HEK293 (cell line): Measurements from ENCODE around the gene EPS8L3.

Experiments used
- CTCF ChIA-PET: fragments of 350-600 bp; formaldehyde crosslinking; extraction: SDS; loops from one replicate; lab custom pipeline; 2021; ENCODE audit warnings: antibody characterized with exemption; lab: Yijun Ruan, JAX
- POLR2A ChIA-PET: fragments of 300-600 bp; formaldehyde crosslinking; extraction: SDS; loops from one replicate; lab custom pipeline; 2020; ENCODE audit warnings: antibody characterized with exemption, inconsistent platforms; lab: Yijun Ruan, JAX
- H3K27ac ChIP-seq: fragments of 200-500 bp; sonication (Bioruptor generic); 2 replicates; pipeline ENCODE4 v1.5.1; 2014; ENCODE audit warnings: low read depth, low read length, control low read depth, inconsistent platforms; ENCODE audit errors: extremely low read depth
- H3K36me3 ChIP-seq, 2 experiments: fragments of 200-500 bp in 1 of 2; sonication (Bioruptor generic) in 1 of 2; 1 replicate in 1 of 2; 2 replicates in 1 of 2; pipeline ENCODE4 v1.5.1; 2014 to 2017; ENCODE audit warnings: inconsistent platforms in 2 of 2, low read length in 2 of 2; ENCODE audit not compliant: control insufficient read depth in 2 of 2, insufficient read depth in 1 of 2
- H3K4me1 ChIP-seq: fragments of 200-500 bp; sonication (Bioruptor generic); 2 replicates; pipeline ENCODE4 v1.5.1; 2014; ENCODE audit warnings: mild to moderate bottlenecking, low read length, inconsistent platforms; ENCODE audit not compliant: control insufficient read depth, insufficient read depth
- H3K4me3 ChIP-seq: 2 replicates; pipeline ENCODE4 v1.5.1; 2011; ENCODE audit warnings: low read depth, mild to moderate bottlenecking, control low read depth, low read length, moderate library complexity
- H3K9me3 ChIP-seq: fragments of 200-500 bp; sonication (Bioruptor generic); 2 replicates; pipeline ENCODE4 v1.5.1; 2014; ENCODE audit warnings: low read depth, low read length, inconsistent platforms; ENCODE audit not compliant: control insufficient read depth, insufficient read depth
- EGR2 ChIP-seq: fragments of 450-650 bp; formaldehyde crosslinking; IDR thresholded peaks from 2 replicates; pipeline ENCODE4 v1.5.1; 2016; ENCODE audit warnings: low read depth, missing biosample characterization, missing genetic modification characterization
- IKZF3 ChIP-seq: fragments of 450-650 bp; IDR thresholded peaks from 2 replicates; pipeline ENCODE4 v1.5.0; 2018; ENCODE audit warnings: missing biosample characterization, mild to moderate bottlenecking, missing genetic modification characterization, moderate library complexity
- TRIM28 ChIP-seq: IDR thresholded peaks from 2 replicates; pipeline ENCODE4 v1.6.1; 2011; ENCODE audit warnings: low read length, control low read depth, borderline replicate concordance
- ZBTB17 ChIP-seq: fragments of 450-650 bp; formaldehyde crosslinking; IDR thresholded peaks from 2 replicates; pipeline ENCODE4 v1.5.1; 2016; ENCODE audit warnings: missing biosample characterization, missing genetic modification characterization
- ZNF133 ChIP-seq: fragments of 450-650 bp; formaldehyde crosslinking; IDR thresholded peaks from 2 replicates; pipeline ENCODE4 v1.5.1; 2016; ENCODE audit warnings: missing biosample characterization, missing genetic modification characterization
- ZNF223 ChIP-seq: fragments of 450-650 bp; formaldehyde crosslinking; IDR thresholded peaks from 2 replicates; pipeline ENCODE4 v1.5.1; 2016; ENCODE audit warnings: missing biosample characterization, missing genetic modification characterization
- ZNF324 ChIP-seq: fragments of 450-650 bp; formaldehyde crosslinking; IDR thresholded peaks from 2 replicates; pipeline ENCODE4 v1.5.1; 2016; ENCODE audit warnings: missing biosample characterization, missing genetic modification characterization
- ZNF335 ChIP-seq: fragments of 450-650 bp; formaldehyde crosslinking; conservative IDR thresholded peaks from 2 replicates; pipeline ENCODE4 v1.5.1; 2016; ENCODE audit warnings: missing biosample characterization, missing genetic modification characterization
- ZNF341 ChIP-seq: fragments of 450-650 bp; formaldehyde crosslinking; IDR thresholded peaks from 2 replicates; pipeline ENCODE4; 2016; ENCODE audit warnings: low read depth, missing biosample characterization, missing genetic modification characterization
- ZNF391 ChIP-seq: fragments of 450-650 bp; formaldehyde crosslinking; IDR thresholded peaks from 2 replicates; pipeline ENCODE4 v1.5.1; 2016; ENCODE audit warnings: low read depth, missing biosample characterization, missing genetic modification characterization, borderline replicate concordance
- ZNF514 ChIP-seq: fragments of 450-650 bp; formaldehyde crosslinking; IDR thresholded peaks from 2 replicates; pipeline ENCODE4 v1.5.1; 2016; ENCODE audit warnings: missing biosample characterization, missing genetic modification characterization
- ZNF529 ChIP-seq: fragments of 450-650 bp; formaldehyde crosslinking; IDR thresholded peaks from 2 replicates; pipeline ENCODE4 v1.5.1; 2017; ENCODE audit warnings: missing genetic modification characterization, missing biosample characterization; ENCODE audit not compliant: insufficient replicate concordance
- ZNF558 ChIP-seq: fragments of 450-650 bp; formaldehyde crosslinking; IDR thresholded peaks from 2 replicates; pipeline ENCODE4 v1.5.1; 2016; ENCODE audit warnings: missing biosample characterization, missing genetic modification characterization
- ZNF623 ChIP-seq: fragments of 450-650 bp; formaldehyde crosslinking; IDR thresholded peaks from 2 replicates; pipeline ENCODE4 v1.5.1; 2016; ENCODE audit warnings: missing biosample characterization, missing genetic modification characterization
- ZNF701 ChIP-seq: fragments of 450-650 bp; formaldehyde crosslinking; IDR thresholded peaks from 2 replicates; pipeline ENCODE4 v1.5.1; 2016; ENCODE audit warnings: missing biosample characterization, missing genetic modification characterization
- ZNF707 ChIP-seq: fragments of 450-650 bp; formaldehyde crosslinking; IDR thresholded peaks from 2 replicates; pipeline ENCODE4 v1.5.1; 2016; ENCODE audit warnings: missing biosample characterization, missing genetic modification characterization
- ZNF791 ChIP-seq: fragments of 450-650 bp; formaldehyde crosslinking; IDR thresholded peaks from 2 replicates; pipeline ENCODE4 v1.5.1; 2016; ENCODE audit warnings: missing biosample characterization, missing genetic modification characterization
- ZSCAN30 ChIP-seq: fragments of 450-650 bp; IDR thresholded peaks from 2 replicates; pipeline ENCODE4 v1.5.1; 2018; ENCODE audit warnings: missing biosample characterization, mild to moderate bottlenecking, missing genetic modification characterization, moderate library complexity
- TF ChIP-seq, protein P1 (sequence below): fragments of 450-650 bp; formaldehyde crosslinking; IDR thresholded peaks from 2 replicates; pipeline ENCODE4 v1.5.1; 2016; ENCODE audit warnings: missing biosample characterization, missing genetic modification characterization
- TF ChIP-seq, protein P2 (sequence below): fragments of 450-650 bp; formaldehyde crosslinking; IDR thresholded peaks from 2 replicates; pipeline ENCODE4 v1.5.1; 2016; ENCODE audit warnings: missing biosample characterization, missing genetic modification characterization
- TF ChIP-seq, protein P3 (sequence below): fragments of 450-650 bp; formaldehyde crosslinking; IDR thresholded peaks from 2 replicates; pipeline ENCODE4 v1.5.1; 2016; ENCODE audit warnings: missing biosample characterization, missing genetic modification characterization
- TF ChIP-seq, protein P4 (sequence below): fragments of 450-650 bp; formaldehyde crosslinking; IDR thresholded peaks from 2 replicates; pipeline ENCODE4 v1.5.1; 2016; ENCODE audit warnings: missing biosample characterization, missing genetic modification characterization
- TF ChIP-seq, protein P5 (sequence below): fragments of 450-650 bp; formaldehyde crosslinking; IDR thresholded peaks from 2 replicates; pipeline ENCODE4 v1.5.1; 2016; ENCODE audit warnings: missing biosample characterization, missing genetic modification characterization

EPS8L3 gene

DNA sequence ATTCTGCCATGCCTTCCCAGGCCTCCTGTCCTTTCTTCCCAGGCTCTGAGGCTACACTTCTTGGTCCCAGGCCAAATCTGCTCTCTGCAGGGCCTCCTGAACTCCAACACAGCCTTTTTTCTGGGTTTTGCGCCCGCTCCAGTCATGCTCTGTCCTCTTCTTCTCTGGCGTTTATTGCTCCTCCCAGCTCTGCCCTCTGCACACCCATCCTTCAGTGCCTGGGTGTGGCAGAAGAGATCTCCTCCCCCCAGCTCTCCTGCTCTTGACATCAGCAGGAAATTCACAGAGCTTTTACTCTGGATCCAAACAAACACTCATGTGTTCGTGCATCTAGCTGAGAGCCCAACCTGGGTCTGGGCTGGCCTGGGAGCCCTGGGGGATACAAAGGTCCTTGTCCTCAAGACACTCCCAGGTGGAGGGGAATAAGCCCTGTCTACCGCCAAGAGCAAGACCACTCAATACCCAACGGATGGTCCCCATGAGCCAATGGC lies 22.9 kb upstream of the EPS8L3 start (continued):
- TF ChIP-seq, protein P1, sequence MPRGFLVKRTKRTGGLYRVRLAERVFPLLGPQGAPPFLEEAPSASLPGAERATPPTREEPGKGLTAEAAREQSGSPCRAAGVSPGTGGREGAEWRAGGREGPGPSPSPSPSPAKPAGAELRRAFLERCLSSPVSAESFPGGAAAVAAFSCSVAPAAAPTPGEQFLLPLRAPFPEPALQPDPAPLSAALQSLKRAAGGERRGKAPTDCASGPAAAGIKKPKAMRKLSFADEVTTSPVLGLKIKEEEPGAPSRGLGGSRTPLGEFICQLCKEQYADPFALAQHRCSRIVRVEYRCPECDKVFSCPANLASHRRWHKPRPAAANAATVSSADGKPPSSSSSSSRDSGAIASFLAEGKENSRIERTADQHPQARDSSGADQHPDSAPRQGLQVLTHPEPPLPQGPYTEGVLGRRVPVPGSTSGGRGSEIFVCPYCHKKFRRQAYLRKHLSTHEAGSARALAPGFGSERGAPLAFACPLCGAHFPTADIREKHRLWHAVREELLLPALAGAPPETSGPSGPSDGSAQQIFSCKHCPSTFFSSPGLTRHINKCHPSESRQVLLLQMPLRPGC (tag by site-specific recombination) = no peak
- TF ChIP-seq, all 188 proteins: peak for 3

DNA sequence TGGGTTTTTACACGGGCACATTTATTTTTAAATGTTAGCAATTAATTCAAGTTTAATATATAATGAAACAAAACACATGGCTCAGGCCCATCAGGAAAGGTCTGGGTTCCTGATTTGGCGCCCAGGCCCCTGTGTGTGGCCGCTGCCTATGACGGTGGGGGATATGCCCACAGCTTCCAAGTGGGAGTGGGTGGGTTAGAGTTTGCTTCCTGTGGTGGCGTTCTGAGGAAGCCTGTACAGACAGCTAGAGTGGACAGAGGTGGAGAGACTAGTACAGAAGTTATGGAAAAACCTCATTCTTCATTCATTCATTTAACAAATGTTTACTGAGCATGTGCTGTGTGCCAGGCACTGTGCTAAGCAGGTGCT lies 22.4 kb upstream of the EPS8L3 start:
- Histone ChIP-seq H3K4me3 (no peak overlapping the region), H3K27ac (no peak overlapping the region)
- TF ChIP-seq ZNF223 (no peak), ZNF133 (tag by site-specific recombination) (no peak), TRIM28 (no peak), ZNF791 (no peak), EGR2 (0 out of 2 replicates have a peak, but pooled peaks have one; percentile 13), ZNF391 (tag by site-specific recombination) (no peak), ZNF623 (tag by site-specific recombination) (no peak)
- TF ChIP-seq, all 188 proteins: peak for 1
- Histone ChIP-seq H3K4me1 (0 out of 2 replicates have a peak, but pooled peaks cover 3% of the 10 kb centered on the region), H3K36me3 (no peaks in the 10 kb centered on the region), H3K9me3 (no peaks in the 10 kb centered on the region)
- ChIA-PET POLR2A (no interaction called here), CTCF (interaction anchor here (1.0 to 17.6 kb wide), 5 partner anchors 7 to 196 kb away, joined by 4 to 522 read pairs (median 6); partner anchors contain the start of gene AHCYL1)

DNA sequence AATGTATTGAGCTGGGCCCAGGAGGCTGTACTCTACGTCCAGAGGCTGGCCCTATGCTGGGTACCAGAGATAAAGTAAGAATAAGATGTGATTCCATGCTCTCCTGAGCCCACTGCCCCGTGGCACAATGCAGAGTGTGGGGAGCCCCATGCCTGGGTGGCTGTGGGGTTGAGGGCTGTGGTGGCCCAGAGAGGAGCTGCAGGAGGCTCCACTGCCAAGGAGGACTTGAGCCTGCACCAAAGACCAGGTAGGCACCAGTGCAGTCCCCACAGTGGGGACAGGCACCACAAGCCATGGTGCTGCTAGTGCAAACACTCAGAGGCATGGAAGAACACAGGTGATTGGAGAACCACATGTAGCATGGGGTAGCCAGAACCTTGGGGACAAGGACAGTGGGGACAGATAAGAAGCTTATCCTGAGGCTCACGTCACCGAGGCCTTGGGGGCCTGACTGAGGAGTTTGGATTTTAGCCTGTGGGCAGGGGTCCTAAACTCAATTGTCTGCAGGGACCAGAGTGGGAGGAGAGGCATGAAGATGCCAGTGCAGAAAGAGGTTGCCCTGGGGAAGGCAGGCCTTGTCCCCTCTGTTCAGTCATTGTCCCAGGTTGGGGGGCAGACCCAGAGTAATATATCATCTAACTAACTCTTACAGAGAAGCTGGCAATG lies 21.9 kb upstream of the EPS8L3 start:
- H3K9me3 ChIP-seq = no peaks in the 10 kb centered on the region
- H3K4me3 ChIP-seq = no peak overlapping the region
- H3K27ac ChIP-seq = no peak overlapping the region
- ChIA-PET POLR2A (interaction anchor here (0.6 to 0.7 kb wide), 2 partner anchors 8 to 238 kb away, joined by 3 read pairs; no protein-coding TSS in a partner anchor), CTCF (interaction anchor here (1.0 to 17.6 kb wide), 5 partner anchors 6 to 197 kb away, joined by 4 to 522 read pairs (median 6); partner anchors contain the start of gene AHCYL1)
- 0 out of 2 replicates have a peak, but pooled peaks cover 3% of the 10 kb centered on the region for H3K4me1 ChIP-seq
- no peaks in the 10 kb centered on the region for H3K36me3 ChIP-seq
- TF ChIP-seq ZNF558 (no peak), ZNF341 (tag by site-specific recombination) (no peak), EGR2 (no peak), ZNF701 (tag by site-specific recombination) (no peak), IKZF3 (tag by site-specific recombination) (no peak), ZNF707 (tag by site-specific recombination) (no peak), ZBTB17 (no peak), ZNF514 (tag by site-specific recombination) (no peak), ZSCAN30 (tag by site-specific recombination) (no peak), ZNF335 (tag by site-specific recombination) (no peak), ZNF529 (tag by site-specific recombination) (no peak), ZNF324 (tag by site-specific recombination) (no peak)
- TF ChIP-seq, protein P2, sequence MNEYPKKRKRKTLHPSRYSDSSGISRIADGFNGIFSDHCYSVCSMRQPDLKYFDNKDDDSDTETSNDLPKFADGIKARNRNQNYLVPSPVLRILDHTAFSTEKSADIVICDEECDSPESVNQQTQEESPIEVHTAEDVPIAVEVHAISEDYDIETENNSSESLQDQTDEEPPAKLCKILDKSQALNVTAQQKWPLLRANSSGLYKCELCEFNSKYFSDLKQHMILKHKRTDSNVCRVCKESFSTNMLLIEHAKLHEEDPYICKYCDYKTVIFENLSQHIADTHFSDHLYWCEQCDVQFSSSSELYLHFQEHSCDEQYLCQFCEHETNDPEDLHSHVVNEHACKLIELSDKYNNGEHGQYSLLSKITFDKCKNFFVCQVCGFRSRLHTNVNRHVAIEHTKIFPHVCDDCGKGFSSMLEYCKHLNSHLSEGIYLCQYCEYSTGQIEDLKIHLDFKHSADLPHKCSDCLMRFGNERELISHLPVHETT (tag by site-specific recombination) = no peak
- TF ChIP-seq, protein P3, sequence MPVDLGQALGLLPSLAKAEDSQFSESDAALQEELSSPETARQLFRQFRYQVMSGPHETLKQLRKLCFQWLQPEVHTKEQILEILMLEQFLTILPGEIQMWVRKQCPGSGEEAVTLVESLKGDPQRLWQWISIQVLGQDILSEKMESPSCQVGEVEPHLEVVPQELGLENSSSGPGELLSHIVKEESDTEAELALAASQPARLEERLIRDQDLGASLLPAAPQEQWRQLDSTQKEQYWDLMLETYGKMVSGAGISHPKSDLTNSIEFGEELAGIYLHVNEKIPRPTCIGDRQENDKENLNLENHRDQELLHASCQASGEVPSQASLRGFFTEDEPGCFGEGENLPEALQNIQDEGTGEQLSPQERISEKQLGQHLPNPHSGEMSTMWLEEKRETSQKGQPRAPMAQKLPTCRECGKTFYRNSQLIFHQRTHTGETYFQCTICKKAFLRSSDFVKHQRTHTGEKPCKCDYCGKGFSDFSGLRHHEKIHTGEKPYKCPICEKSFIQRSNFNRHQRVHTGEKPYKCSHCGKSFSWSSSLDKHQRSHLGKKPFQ = no peak
- TF ChIP-seq, protein P4, sequence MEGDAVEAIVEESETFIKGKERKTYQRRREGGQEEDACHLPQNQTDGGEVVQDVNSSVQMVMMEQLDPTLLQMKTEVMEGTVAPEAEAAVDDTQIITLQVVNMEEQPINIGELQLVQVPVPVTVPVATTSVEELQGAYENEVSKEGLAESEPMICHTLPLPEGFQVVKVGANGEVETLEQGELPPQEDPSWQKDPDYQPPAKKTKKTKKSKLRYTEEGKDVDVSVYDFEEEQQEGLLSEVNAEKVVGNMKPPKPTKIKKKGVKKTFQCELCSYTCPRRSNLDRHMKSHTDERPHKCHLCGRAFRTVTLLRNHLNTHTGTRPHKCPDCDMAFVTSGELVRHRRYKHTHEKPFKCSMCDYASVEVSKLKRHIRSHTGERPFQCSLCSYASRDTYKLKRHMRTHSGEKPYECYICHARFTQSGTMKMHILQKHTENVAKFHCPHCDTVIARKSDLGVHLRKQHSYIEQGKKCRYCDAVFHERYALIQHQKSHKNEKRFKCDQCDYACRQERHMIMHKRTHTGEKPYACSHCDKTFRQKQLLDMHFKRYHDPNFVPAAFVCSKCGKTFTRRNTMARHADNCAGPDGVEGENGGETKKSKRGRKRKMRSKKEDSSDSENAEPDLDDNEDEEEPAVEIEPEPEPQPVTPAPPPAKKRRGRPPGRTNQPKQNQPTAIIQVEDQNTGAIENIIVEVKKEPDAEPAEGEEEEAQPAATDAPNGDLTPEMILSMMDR (tag by site-specific recombination) = no peak
- TF ChIP-seq, protein P1 (tag by site-specific recombination) = no peak
- TF ChIP-seq, protein P5, sequence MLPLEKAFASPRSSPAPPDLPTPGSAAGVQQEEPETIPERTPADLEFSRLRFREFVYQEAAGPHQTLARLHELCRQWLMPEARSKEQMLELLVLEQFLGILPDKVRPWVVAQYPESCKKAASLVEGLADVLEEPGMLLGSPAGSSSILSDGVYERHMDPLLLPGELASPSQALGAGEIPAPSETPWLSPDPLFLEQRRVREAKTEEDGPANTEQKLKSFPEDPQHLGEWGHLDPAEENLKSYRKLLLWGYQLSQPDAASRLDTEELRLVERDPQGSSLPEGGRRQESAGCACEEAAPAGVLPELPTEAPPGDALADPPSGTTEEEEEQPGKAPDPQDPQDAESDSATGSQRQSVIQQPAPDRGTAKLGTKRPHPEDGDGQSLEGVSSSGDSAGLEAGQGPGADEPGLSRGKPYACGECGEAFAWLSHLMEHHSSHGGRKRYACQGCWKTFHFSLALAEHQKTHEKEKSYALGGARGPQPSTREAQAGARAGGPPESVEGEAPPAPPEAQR (tag by site-specific recombination) = no peak
